KOPT-K1 (cell line): ENCODE results near the gene PRR15.
"Not testable (repeated sequence)": the region's sequence is repeated elsewhere in the genome, so short reads cannot be mapped to it uniquely, and the experiment has no call there.

Source experiments
- H3K27ac ChIP-seq: fragments of 200-600 bp; sonication (generic); 2 replicates; pipeline ENCODE4 v1.5.1; 2016; ENCODE audit warnings: antibody characterized with exemption, mild to moderate bottlenecking, low read depth, low read length; ENCODE audit not compliant: poor library complexity, severe bottlenecking
- H3K36me3 ChIP-seq: fragments of 200-600 bp; sonication (generic); 2 replicates; pipeline ENCODE4 v1.5.1; 2017; ENCODE audit warnings: antibody characterized with exemption, mild to moderate bottlenecking, low read length, moderate library complexity; ENCODE audit not compliant: insufficient read depth
- H3K9me3 ChIP-seq: fragments of 200-600 bp; sonication (generic); 2 replicates; pipeline ENCODE4 v1.5.1; 2017; ENCODE audit warnings: antibody characterized with exemption, low read length, mild to moderate bottlenecking; ENCODE audit not compliant: insufficient read depth, poor library complexity, severe bottlenecking

Gene PRR15

DNA sequence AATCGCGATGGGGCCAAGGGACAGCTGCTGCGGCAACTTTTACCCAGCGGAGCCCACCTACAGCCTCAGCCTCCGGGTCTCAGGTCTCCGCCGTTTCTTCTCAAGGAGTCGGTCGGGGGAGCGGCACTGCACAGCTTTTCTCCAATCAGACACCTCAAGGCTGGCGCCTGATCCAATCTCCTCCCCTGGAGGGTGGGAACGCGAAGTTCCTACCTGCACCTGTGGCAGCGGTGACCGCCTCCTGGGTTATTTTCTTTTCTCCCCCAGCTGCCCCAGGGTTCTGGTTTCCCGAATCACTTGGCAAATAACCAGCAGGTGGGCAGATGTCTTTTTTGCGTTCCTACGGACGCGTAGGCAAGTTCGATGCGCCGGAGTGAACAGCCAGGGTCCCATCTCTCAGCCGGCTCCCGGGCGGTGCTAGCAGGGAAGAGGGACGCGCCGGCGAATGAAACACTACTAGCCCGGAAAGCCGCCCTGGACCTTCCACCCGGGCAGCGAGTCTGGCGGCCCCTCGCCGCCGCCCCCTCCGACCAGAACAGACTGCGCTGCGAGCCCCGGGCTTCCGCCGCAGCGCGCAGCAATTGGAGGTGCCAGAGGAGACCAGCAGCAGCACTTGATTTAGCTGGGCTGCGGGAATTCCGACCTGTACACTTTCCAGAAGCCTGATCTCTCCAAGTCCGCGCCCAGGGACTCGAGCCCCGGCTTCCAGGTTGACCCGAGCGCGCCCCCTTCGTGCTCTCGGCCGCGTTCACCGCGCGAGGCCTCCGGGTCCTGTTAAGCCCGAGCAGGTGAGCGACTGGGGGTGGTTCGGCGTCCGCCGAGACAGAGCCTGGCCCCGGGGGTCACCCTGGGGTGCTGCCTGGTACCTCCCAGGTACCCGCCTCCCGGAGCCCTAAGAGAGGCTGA is at the start of gene PRR15:
Gene PRR15, plus strand, starts transcription at position 246 of the 906 bp plus-strand sequence. CDS start 2,495 bp downstream, outside the sequence.
- H3K27ac ChIP-seq: no peak within 1 kb of the TSS
- H3K9me3 ChIP-seq: peaks cover 32% of the 10 kb centered on the region
- H3K36me3 ChIP-seq: no peaks in the 10 kb centered on the region

DNA sequence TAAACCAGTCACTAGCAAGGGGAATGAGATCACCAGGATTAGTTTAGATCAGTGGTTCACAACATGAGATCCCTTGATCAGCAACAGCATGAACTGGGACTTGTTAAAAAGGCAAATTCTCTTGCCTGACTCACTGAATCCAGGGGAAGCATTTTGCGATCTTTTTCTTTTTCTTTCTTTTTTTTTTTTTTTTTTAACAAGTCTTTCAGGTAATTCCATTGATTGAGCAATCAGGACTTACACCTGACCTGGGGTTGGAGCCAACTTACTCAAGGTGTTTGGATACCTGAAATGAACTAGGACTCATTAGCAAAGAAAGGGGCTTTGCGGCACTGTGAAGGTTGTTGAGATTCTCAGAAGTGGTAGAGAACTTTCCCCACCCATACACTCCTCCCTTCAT is 47.1 kb upstream of the PRR15 start:
- Histone ChIP-seq H3K27ac (no peak overlapping the region), H3K9me3 (peaks cover 6% of the 10 kb centered on the region), H3K36me3 (peaks cover 23% of the 10 kb centered on the region)

- H3K9me3 ChIP-seq: peaks cover 12% of the 10 kb centered on the region
- peaks cover 4% of the 10 kb centered on the region; the same call in 1 of the 2 replicates for H3K36me3 ChIP-seq
- H3K27ac ChIP-seq: no peak overlapping the region
Observed at GRCh38 chr7:29518616-29519015, 45.0 kb upstream of the PRR15 start.

GRCh38 chr7:29523728-29524127 is 39.9 kb upstream of the PRR15 start:
- Histone ChIP-seq H3K9me3 (peaks cover 12% of the 10 kb centered on the region), H3K36me3 (no peaks in the 10 kb centered on the region), H3K27ac (no peak overlapping the region)

GRCh38 chr7:29527505-29528108 is 36.0 kb upstream of the PRR15 start:
- Histone ChIP-seq H3K9me3 (no peaks in the 10 kb centered on the region), H3K27ac (no peak overlapping the region), H3K36me3 (no peaks in the 10 kb centered on the region)

GRCh38 chr7:29528526-29528925 is 35.1 kb upstream of the PRR15 start:
- not testable (repeated sequence) for H3K36me3 ChIP-seq, H3K27ac ChIP-seq, H3K9me3 ChIP-seq

- Histone ChIP-seq H3K9me3 (no peaks in the 10 kb centered on the region), H3K27ac (no peak overlapping the region)
Observed at GRCh38 chr7:29538389-29538788, 25.2 kb upstream of the PRR15 start.

DNA sequence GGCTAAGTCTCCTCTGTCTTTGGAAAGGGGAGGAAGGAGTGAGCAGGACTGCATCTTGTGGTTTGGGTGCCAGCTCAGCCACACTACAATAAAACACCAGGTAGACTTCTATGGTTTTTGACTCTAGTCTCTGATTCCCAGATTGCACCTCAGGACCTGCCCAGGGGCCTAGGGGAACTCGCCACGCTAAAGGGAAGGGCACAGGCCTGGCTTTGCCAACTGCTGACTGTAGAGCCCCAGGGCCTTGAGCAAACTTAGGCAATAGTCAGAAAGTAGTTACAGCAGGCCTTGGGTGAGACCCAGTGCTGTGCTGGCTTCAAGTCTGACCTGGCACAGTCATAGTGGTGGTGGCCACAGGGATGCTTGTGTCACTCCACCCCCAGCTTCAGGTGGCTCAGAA is 24.2 kb upstream of the PRR15 start:
- H3K9me3 ChIP-seq: no peaks in the 10 kb centered on the region
- H3K36me3 ChIP-seq: no peaks in the 10 kb centered on the region
- H3K27ac ChIP-seq: no peak overlapping the region

More at GRCh38 chr7:29538389-29538788, 25.2 kb upstream of the PRR15 start:
- H3K36me3 ChIP-seq: no peaks in the 10 kb centered on the region

DNA sequence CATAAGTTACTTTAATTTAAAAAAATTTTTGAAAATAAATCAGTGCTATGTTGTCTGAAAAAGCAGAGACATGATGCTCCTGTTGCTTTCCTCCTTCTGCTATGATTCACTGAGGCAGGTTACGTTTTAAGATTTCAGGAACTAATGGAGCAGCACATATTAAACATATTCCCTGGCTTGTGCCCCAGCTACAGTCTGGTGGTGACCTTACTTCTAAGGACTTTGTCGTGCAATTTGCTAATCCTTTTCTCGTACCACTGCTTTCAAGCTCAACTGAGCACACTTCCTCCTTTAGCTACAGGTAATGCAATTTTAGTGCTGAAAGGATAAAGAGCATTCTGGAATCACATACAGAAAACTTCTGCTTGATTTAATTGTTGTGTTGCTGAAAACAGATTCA is 16.2 kb upstream of the PRR15 start:
- H3K36me3 ChIP-seq: no peaks in the 10 kb centered on the region
- peaks cover 4% of the 10 kb centered on the region for H3K9me3 ChIP-seq
- no peak overlapping the region for H3K27ac ChIP-seq

DNA sequence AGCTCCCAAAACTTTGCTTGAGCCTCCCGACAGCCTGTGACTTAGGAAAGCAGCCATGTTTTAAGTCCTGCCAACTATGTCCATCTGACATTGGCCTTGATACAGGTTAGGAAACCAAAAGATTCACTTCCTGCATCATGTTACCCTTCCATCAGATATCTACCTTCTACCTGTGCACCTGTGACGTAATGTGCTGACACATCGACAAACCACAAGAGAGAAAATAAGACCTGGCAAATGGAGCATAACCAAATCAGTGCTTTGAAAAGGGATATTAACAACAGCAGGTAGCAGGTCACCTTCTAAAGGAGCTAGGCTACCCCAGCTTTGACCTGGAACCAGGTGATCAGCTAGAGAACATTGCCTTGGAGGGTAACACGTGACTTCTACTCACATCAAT is 14.8 kb upstream of the PRR15 start:
- H3K9me3 ChIP-seq: peaks cover 4% of the 10 kb centered on the region
- H3K36me3 ChIP-seq: no peaks in the 10 kb centered on the region
- no peak overlapping the region for H3K27ac ChIP-seq

GRCh38 chr7:29552392-29552791 is 11.2 kb upstream of the PRR15 start:
- H3K9me3 ChIP-seq: peaks cover 4% of the 10 kb centered on the region
- no peak overlapping the region for H3K27ac ChIP-seq
- H3K36me3 ChIP-seq: no peaks in the 10 kb centered on the region

- no peaks in the 10 kb centered on the region for H3K36me3 ChIP-seq
- no peak overlapping the region for H3K27ac ChIP-seq
Observed at GRCh38 chr7:29555061-29555460, 8.6 kb upstream of the PRR15 start.

GRCh38 chr7:29556405-29557195 is 7.0 kb upstream of the PRR15 start:
- Histone ChIP-seq H3K36me3 (no peaks in the 10 kb centered on the region), H3K27ac (no peak overlapping the region), H3K9me3 (no peaks in the 10 kb centered on the region)

More at GRCh38 chr7:29555061-29555460, 8.6 kb upstream of the PRR15 start:
- H3K9me3 ChIP-seq: no peaks in the 10 kb centered on the region

- peaks cover under 1% of the 10 kb centered on the region for H3K9me3 ChIP-seq
- H3K36me3 ChIP-seq: no peaks in the 10 kb centered on the region
Observed at GRCh38 chr7:29557954-29558353, 5.7 kb upstream of the PRR15 start.

GRCh38 chr7:29561271-29561670 is 2.4 kb upstream of the PRR15 start:
- peaks cover 32% of the 10 kb centered on the region for H3K9me3 ChIP-seq

More at GRCh38 chr7:29557954-29558353, 5.7 kb upstream of the PRR15 start:
- no peak overlapping the region for H3K27ac ChIP-seq

More at GRCh38 chr7:29561271-29561670, 2.4 kb upstream of the PRR15 start:
- Histone ChIP-seq H3K36me3 (no peaks in the 10 kb centered on the region), H3K27ac (no peak overlapping the region)
